ENCODE data around the gene TMED10.

TMED10 gene

DNA sequence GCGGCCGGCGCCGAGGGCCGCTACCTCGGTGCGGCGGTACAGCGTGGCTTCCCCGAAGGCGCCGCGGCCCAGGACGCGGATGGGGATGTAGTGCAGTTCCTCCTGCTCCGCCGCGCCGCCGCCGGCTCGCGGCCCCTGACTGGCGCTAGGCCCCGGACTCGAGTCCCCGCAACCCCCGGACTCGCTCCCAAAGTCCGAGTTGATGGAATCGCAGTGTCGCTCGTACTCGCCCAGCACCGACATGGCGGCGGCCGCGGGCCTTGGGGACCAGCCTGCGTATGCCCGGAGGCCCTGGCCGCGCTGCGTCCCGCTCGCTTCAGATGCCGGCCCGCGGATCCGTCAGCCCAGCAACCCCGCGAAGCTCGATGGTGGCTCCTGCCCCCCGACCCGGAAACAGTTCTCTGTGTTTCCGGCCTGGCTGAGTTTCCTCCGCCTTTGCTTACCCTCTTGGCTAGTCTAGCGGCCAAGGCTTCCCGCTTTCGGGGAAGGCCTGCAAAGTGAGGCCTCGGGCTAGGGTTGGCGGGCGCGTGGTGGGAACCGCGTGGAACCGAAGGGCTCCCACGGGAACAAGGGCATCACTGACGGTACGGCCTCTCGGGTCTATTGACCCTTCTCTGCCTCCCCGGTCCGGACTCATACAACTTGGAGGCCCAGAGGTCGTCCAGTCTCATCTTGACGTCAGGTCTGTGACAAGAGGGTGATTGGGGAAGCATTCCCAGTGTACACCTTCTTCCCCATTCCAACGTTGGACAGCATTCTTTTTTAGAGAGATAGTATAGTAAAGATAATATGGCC is 49.5 kb downstream of the TMED10 start, which contains the start of gene NEK9:
TSS of gene NEK9 (minus strand) at position 370 of the 795 bp plus-strand sequence. CDS start at position 243, 127 bp downstream.
- FAIRE-seq = no peak

DNA sequence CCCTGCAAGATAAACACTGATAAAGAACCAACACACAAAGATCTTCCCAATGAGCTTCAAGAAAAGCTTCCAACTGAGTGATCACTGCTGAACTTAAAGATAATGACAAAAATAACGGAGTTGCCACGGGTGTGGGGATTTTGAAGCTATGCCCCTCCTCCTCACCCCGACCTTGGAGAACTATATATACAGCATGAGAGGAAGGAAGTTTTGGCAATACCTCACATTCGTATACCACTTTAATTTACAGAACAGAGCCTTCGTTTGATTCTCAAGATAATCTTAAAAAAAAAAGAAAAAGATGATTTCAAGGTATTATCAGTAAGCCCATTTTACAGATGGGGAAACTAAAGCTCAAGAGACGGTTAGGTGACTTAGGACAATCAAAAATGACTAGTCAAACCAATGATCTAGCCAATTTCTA is 50.3 kb downstream of the TMED10 start:
- FAIRE-seq = no peak

DNA sequence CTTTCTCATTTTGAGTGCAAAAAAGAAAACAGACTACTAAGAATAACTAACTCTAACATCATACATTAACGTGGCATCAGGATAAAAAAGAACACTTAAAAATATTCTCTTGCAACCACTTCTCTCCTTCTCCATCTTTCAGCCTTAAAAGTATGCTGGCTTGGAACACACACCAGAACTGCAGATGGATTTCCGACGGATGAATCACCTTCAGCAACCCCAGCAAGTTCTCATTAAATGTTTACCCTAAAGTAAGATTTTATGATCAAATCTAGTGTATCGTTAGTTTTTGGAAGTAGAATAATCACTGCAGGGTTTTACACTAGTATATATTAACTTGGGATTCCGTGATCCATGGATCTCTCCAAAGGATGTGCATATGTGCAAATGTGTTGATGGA is 50.8 kb downstream of the TMED10 start:
- no peak for FAIRE-seq

DNA sequence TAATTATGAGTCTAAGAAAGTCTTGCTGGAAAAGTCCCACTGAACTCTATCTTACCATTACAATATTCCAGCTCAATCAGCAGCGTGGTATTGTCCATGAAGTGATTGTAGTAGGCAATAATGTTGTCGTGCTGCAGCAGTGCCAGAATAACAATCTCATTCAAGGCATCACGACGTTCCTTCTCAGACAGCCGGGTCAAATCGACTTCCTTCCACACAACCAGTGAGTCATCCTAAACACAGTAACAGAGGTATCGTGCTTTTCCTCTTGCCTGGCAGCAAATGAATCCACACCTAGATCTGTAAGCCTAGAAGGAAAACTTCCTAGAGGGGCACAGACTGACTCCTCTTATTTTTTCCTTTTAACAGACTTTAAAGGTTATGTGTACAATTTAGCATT is 52.4 kb downstream of the TMED10 start:
- FAIRE-seq = no peak

DNA sequence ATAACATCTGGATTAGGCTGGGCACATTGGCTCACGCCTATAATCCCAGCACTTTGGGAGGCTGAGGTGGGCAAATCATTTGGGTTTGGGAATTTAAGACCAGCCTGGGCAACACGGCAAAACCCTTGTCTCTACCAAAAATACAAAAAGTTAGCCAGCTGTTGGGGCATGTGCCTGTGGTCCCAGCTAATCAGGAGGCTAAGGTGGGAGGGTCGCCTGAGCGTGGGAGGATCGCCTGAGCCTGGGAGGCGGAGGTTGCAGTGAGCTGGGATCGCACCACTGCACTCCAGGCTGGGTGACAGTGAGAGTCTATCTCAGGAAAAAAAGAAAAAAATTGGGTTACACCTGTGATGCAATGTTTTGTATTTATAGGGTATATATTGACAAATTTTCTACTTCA is 54.9 kb downstream of the TMED10 start:
- no peak for FAIRE-seq

DNA sequence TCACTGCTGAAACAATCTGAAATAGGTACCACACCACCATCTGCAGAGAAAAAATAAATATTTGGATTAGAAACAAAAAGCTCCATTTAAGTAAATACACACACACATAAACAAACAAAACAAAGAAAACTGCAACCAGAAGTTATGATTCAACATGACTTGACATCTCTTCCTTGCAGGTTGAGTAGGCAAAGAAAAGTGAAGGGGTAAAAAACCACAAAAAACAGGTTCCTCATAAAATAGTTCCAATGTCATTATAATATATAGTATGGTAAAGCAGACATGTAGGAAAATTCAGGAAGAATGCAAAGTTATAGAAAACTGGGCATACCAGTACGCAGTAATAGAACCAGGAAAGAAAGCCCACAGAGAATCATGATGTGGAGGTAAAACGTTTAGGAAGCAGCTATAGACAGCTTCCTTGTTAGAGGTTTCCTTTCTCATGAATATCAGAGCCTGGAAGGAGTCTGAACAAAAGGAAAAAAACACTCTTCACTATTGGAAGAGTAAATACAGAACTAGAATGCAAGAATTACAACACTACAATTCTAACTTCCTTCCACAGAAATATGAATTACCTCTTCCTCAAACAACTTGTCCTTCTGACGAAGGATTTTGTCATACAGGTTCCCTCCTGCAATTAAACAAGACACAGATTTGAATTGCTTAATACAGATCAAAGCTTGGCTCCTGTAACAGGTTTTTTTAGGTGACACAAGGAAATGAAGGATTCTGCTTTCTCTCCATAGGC is 55.7 kb downstream of the TMED10 start:
- FAIRE-seq = no peak

DNA sequence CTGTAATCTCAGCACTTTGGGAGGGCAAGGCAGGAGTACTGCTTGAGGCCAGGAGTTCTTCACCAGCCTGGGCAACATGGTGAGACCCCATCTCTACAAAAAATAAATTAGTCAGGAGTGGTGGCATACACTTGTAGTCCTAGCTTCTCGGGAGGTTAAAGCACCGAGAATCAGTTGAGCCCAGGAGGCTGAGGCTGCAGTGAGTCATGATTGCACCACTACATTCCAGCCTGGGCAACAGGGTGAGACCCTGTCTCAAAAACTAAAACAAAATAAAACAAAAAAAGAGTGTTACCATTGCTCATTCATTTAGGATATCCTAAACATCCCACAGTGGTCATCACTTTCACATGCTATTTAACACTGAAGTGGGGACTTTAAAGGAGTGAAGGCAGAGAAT is 57.4 kb downstream of the TMED10 start:
- no peak for FAIRE-seq

DNA sequence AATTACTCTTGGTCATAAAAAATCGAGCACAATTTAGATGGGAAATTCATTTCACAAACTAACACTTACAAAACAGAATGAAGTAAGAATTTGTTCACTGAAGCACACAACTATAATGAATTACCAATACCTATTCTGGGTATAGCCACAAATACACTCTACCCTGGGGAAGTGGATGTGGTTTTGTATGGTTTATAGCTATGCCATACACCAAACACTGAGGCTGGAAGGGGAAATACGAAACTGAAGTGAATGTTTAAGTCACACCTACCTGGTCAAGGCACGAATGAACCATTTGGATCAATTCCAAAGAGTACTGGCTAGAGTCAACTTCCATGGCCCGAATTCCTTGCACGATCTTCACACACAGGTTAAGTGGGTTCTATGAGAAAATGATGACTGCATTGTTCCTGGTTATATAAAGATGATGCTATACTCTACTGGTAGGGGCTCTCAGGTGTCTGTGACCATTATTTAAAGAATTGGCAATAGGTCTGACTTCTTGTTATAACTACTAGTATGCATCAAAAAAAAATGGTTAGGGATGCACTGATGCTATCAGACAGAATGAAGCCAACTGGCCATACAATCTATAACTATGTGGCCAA is 62.4 kb downstream of the TMED10 start:
- no peak for FAIRE-seq

DNA sequence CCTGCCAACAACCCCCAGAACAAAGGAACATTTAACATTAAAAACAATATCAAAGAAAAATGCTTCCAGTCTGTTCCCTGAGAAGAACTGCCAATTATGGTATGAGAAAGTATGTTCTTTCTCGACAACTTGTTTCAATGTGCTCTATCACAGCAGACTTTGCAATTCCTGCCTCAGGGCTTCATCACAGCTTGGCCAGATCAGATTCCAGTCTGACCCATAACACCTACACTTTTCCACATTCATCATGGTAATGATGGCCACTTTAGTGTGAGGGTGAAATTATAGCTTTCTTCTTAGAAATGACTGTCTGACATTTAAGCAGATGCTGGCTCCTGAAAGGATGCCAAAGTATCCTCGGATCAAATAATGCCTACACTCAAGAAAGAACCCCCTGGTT is 66.5 kb downstream of the TMED10 start:
- FAIRE-seq = no peak

DNA sequence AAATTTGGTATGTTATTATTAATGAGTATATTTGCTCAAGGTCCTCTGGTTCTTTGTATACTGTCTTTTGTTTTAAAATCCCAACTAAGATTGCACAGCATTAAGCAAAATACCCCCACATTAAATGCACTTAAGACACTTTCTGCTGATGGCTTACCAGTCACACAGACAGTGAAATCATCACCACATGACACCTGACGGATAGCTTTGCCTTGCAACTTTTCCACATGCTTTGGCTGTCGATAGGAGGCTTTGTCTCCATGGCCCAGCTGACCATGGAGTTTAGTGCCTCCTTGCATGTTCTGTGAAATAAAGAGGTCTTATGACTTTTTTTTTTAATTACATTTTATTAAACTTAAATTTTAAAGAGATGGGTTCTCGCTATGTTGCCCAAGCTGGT is 69.2 kb downstream of the TMED10 start:
- FAIRE-seq = no peak

DNA sequence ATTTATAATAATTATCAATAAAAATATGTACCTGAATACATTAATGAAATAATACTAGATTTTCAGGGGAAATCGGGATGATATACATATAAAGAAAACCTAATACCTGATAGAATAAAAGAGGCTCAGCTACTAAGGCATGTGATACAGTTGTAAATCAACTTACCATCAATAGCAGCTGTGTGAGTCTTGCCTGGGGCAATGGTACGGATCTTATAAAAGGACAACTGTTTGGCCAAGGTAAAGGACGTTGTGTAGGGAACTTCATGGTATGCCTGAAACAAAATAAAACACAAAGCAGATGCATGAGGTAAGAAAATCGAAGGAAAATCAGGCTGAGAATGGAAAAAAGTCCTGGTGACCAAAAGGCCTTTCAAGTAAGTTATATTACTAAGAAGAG is 74.9 kb downstream of the TMED10 start:
- no peak for FAIRE-seq

DNA sequence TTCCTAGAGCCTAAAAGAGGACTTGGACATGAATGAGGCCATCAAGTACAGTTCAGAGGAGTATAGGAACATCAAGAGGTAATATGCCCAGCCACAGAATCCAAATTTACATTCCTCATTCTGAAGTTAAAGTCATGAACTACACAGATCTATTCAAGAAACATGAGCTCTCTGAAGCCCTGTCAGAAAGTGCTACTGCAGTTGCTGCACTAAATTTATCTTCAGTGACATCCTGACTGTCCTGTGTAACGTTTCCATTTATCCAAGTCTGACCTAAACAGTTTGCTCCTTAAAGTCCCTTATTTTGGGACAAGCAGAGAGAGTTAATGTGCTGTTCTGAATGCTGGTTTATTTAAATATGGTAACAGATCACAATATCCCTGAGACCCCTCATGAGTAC is 77.7 kb downstream of the TMED10 start:
- no peak for FAIRE-seq

DNA sequence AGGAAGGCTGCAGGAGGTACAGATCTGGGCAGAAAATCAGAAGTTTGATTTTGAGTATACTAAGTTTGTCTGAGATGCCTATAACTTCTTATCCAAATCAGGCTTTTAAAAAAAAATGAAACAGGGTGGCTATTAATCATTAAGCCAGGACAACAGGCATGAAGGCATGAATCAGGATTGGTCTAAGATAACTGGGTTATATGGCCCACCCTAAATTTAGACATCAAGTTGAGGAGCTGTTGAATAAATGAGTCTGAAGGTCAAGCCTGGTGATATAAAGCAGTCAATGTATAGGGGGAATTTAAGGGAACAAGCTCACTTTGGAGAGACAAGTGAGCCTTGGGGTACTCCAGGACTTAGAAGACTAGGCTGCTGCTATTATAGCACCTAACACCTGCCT is 78.2 kb downstream of the TMED10 start:
- no peak for FAIRE-seq

DNA sequence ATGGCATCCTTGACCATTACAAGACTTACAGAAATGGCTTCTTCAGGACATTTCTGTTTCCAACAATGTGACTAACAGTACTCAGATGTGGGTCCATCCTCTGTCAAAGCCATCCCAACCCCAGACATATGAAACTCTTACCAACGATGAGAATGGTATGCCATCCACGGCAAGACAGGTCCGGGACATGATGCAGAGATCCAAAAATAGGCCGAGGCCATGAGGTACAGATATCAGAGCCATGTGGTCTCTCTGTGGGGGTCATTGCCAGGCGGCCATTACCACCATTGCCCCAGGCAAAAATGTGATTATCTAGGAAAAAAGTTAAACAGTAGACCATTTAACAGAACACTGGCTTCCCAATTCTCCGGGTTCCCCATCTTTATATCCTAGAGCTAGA is 79.5 kb downstream of the TMED10 start:
- no peak for FAIRE-seq

DNA sequence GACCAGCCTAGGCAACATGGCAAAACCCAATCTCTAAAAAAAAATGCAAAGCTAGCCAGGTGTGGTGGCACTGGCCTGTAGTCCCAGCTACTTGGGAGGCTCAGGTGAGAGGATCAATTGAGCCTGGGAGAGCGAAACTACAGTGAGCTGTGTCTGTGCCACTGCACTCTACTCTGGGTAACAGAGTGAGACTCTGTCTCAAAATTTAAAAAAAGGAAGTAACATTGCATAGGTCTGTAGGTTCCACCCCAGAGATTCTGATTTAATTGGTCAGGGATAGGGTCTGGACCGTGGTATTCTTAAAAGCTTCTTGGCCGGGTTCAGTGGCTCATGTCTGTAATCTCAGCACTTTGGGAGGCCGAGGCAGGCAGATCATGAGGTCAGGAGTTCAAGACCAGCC is 80.7 kb downstream of the TMED10 start:
- no peak for FAIRE-seq

DNA sequence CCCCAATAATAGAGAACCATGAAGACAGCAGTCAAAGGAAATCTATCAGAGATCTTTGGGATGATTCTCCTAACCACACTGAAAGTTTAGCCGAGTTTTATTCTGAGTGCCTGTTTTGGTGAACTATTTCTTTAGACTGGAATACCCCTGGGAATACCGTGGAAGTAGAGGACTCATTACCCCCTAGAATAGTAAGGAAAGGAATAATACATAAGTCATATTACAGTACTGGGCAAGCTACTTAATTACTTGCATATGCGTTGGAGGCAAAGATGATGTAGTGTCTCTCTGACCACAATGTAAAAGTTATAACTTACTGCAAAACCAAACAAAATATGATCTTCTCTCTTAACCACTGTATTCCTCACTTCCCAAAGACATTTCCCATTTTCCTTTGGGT is 81.5 kb downstream of the TMED10 start:
- FAIRE-seq = no peak

DNA sequence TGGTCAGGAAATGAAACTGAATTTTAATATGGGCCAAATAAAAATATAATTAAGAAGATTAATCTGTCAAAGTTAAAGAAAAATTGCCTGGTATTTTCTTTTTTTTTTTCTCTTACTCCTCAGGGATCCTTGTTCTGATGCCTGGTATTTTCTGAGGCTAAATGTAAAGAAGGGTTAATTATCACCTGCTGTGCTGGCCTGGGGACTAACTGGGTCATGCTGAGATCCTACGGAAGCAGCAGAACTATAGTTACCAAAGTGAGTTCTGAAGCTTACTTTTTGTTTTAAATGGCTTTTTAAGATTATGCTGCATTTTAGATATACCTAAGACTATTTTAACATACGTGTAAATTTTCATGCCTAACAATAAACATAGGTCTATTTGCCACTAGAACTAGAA is 83.7 kb downstream of the TMED10 start:
- no peak for FAIRE-seq

DNA sequence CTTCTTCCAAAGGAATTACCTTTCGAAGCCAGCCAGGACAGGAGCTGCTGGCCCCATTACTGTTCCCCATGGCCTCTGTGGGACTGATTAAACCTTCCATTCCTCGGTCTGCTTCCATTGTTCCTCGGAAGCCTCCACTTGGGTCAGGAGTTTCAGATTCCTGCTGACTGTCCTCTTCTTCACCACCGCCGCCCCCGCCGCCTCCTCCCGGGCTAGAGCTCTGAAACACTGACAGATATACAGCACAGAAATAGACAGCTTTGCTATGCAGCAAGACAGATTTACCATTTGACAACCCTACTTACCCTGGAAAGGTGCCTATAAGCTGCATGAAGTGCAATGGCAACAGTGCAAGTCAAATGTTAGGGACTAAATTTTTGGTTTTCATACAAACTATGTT is 85.2 kb downstream of the TMED10 start:
- no peak for FAIRE-seq

DNA sequence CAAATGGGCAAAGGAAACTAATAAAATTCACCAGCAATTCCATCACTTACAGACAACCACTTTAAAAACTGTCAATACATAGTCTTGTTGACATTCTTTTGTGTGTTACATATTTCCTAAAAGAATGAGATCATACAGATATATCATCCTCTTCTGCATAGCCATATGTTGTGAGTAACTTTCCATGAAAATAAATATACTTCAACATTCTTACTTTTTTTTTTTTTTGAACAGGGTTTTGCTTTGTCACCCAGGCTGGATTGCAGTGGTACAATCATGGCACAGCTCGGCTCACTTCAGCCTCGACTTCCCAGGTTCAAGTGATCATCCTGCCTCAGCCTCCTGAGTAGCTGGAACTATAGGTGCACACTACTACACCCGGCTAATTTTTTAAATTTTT is 86.1 kb downstream of the TMED10 start:
- no peak for FAIRE-seq

DNA sequence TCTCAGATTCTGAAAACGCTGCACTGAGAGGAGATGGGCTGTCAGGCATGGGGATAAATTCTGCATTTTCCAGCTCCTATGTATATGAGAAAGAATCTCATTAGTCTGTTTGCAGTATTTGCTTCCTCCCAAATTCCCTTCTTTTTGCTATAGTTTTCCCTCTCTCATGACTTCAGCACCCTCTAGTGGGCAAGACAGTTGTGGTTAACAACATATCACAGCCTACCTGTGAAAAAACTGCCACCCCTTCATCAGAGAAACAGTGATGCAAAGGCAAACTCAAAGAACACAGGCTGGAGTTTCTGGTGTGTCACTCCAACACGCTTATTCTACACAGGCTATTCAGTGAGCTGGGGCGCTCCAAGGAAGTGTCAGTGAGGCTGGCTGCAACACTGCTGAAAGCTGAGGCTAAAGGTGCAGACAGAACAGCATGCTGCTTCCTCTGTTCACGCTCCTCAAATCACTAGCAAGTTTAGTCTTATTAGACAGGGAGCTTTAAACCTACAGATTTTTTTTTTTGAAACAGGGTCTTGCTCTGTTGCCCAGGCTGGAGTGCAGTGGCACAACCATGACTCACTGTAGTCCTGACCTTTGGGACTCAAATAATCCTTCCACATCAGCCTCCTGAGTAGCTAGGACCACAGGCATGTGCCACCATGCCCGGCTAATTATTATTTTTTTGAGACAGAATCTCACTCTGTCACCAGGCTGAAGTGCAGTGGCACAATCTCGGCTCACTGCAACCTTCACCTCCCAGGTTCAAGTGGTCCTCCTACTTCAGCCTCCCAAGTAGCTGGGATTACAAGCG is 87.6 kb downstream of the TMED10 start:
- no peak for FAIRE-seq

DNA sequence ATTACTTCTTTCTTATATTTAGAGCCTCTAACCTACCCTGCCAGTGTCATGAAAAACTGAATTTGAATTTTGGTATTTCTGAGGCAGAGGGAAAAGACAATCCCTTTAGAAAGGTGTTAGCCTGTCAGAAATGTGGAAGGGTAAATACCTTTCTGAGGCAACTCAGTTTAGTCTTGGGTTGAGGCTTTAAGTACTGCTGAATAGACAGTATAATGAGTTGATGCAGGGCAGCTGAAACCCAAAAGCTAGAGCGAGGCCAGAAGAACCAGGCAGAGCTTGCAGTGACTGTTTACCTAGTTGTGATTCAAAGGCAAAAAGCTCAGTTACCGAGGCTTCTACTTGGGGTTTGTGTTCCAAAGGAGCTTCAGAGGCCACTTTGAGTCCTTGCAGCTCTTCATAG is 88.3 kb downstream of the TMED10 start:
- FAIRE-seq = no peak

DNA sequence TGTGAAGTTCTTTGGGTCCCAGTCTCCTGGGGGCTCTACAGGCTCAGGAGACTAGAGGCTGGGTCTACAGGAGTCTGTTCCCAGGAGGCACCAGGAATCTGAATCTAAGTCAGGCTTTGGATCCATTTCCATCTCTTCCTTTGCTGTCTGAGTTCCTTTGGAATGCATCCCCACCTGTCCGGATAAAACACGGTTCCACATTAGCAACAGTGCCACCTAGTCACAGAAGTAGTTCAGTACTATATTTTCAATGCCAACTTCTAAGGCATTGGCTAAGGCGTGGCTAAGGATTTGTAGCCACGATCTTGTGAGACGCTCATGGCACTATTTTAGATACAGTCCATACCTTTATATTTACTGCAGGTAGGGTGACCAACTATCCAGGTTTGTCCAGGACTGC is 91.9 kb downstream of the TMED10 start:
- no peak for FAIRE-seq

DNA sequence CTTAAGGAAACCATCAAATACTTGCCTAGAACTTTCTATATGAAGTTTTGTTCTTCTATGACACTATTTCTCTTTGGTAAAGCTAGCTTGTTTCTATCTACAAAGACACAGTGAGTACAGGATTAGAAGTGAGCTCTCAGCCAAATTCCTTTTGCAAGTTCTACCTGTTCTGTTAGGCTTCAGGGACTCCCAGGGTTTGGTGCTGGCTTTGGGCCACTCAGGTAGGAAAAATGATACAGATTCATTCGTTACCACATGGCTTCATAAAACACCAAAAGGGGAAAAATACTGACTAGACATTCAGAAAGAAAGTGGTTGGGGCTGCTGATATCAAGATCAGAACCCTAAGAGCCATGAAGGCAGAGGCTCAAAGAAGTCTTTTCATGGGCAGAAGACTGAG is 93.1 kb downstream of the TMED10 start:
- FAIRE-seq = no peak
